GM03348 (cell line): Measurements from ENCODE around the gene PPFIBP1.

Source experiments
- DNase-seq: peaks from one replicate; pipeline ENCODE4 v3.0.0; 2012; ENCODE audit warnings: low spot score

PPFIBP1 gene

DNA sequence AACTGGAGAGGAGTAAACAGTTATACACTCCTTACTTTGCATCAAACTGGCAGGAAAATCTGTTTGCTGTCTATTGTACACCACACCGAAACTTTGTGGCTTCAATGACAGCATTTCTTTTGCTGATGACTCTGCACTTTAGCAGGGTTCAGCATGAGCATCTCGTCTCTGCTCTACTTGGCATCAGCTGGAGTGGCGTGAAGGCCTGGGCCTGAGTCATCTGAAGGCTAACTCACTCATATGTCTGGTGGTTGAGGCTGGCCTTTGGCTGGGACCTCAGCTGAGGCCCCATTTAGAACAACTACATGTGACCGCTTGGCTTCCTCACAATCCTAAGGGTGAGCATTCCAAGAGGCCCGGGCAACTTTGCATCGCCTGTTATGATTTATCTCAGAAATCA lies 143.5 kb downstream of the PPFIBP1 start:
- peak; percentile 78 for DNase-seq

GRCh38 chr12:27672051-27672450 lies 148.0 kb downstream of the PPFIBP1 start:
- DNase-seq: no peak

GRCh38 chr12:27672643-27673042 lies 148.6 kb downstream of the PPFIBP1 start:
- DNase-seq: no peak

DNA sequence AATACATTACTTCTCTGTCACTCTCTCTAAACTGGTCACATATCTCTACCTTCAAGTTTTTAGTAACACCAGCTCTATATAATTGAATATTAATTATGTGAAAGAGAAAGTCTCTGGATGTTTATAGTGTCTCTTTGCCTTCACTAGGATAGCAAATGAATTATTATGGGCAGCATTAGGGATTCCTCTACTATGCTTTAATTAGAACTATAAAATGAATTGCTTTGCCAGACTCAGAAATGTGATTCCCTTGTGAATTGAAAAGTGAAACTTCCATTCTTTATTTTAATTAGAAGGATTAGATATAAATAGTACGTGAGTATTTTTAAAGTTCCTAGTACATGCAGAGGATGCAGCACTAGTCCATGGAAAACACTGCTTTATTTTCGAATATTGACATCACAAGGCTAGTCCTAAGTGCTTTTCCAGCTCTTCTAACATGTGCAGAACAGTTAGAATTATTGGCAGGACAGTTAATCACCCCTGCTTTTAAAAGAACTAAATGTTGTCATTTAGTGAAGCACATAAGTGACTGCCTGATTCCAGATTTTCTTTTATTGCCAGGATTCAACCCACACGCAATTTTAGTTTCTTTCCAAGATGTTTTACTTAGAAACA lies 149.2 kb downstream of the PPFIBP1 start:
- DNase-seq: no peak

DNA sequence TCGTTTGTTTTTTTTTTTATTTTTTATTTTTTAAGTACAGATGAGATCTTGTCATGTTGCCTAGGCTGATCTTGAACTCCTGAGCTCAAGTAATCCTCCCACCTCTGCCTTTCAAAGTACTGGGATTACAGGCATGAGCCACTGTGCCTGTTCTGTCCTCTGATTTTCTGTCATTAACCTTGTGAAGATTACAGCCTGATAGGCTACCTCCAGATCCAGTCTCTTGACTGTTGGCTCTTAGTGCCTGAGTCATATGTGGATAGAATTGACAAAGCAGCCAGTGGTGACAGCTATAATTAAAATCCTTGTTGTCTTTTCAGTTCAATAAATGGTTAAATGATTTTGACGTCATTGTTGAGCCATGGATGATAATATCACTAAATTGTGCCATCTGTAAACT lies 151.0 kb downstream of the PPFIBP1 start:
- DNase-seq: no peak

DNA sequence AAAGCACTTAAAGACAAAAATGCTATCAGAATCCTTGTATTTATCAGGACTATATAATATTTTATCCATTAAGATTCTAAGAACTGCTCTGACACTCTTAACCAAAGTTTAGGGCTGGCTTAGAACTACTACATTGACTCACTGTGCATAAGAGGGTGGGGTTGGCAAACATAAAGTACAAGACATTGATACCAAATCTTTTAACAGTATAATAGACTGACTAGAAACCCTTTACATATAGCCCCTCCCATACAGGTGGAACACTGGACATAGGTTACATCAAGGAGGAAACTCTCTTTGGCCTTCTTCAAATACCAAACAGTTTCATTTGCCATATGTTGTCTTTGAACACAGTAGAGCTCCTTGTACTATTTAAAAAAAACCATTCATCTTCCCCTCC lies 156.6 kb downstream of the PPFIBP1 start:
- DNase-seq: no peak

GRCh38 chr12:27682534-27682933 lies 158.5 kb downstream of the PPFIBP1 start:
- peak; percentile 5 for DNase-seq

GRCh38 chr12:27685274-27685673 lies 161.3 kb downstream of the PPFIBP1 start:
- DNase-seq: no peak

DNA sequence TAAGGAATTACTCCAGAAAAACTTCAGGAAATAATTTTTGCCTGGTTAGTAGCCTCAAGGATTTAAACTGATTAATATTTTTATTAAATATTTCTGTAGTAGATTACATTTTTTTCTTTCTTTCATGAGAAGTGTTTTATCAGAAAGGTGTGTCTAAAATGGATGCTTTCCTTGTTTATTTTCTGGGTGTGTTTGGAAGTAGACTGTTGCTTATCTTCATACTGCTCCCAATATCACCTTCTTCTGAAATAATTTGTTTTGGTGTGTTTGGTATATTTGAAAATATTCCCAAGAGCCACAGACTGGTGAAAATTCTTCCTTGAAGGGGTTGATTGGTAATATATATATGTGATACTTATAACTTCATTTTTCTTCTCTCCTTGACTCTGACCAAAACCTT lies 162.1 kb downstream of the PPFIBP1 start:
- no peak for DNase-seq

GRCh38 chr12:27688671-27689070 lies 164.7 kb downstream of the PPFIBP1 start:
- DNase-seq: no peak

- no peak for DNase-seq
These were observed 165.7 kb downstream of the PPFIBP1 start for GRCh38 chr12:27689558-27690180.

DNA sequence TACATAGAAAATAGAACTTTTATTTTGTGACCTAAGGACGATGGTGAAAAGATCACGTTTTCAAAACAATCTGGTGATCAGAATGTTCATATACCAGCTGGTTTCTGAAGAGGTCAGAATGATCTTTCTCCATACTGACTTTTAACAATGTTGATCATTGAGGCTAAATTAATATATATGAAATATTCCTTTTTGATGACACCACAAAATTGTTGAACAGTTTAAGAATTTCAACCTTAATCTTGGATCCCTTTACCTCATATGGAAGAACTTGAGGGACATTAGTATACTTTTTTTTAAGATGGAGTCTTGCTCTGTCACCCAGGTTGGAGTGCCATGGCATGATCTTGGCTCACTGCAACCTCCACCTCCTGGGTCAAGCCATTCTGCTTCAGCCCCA lies 169.4 kb downstream of the PPFIBP1 start:
- no peak for DNase-seq

GRCh38 chr12:27695556-27696292 lies 171.7 kb downstream of the PPFIBP1 start:
- no peak for DNase-seq

GRCh38 chr12:27696293-27696652 lies 172.3 kb downstream of the PPFIBP1 start, which contains the start of gene REP15:
Gene REP15, plus strand, starts transcription at chr12:27696447. Its CDS starts 116 bp downstream, at chr12:27696563.
- no peak for DNase-seq

DNA sequence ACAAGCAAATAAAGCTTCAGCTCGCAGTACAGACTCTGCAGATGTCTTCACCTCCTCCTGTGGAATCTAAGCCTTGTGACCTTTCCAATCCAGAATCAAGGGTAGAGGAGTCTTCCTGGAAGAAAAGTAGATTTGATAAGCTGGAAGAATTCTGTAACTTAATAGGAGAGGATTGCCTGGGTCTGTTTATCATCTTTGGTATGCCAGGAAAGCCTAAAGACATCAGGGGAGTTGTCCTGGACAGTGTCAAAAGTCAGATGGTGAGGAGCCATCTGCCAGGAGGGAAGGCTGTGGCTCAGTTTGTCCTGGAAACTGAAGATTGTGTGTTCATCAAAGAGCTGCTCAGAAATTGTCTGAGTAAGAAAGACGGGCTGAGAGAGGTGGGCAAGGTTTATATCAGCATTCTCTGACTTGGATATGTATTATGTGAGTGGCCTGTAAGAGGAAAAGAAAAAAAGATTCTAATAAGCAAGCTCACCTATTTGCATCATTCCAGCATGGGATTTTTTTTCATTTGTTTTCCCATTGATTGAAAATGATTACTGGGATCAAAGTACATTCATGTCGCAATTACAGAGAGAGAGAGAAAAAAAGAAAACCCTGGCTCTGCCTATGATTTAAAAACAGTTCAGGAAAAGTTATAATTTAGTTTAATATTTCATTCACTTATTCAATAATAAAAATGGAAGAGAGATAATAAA lies 173.0 kb downstream of the PPFIBP1 start:
- no peak for DNase-seq

GRCh38 chr12:27703720-27704452 lies 179.9 kb downstream of the PPFIBP1 start:
- peak; percentile 87 for DNase-seq

- DNase-seq: no peak
These were observed 181.3 kb downstream of the PPFIBP1 start for GRCh38 chr12:27705263-27705662.

DNA sequence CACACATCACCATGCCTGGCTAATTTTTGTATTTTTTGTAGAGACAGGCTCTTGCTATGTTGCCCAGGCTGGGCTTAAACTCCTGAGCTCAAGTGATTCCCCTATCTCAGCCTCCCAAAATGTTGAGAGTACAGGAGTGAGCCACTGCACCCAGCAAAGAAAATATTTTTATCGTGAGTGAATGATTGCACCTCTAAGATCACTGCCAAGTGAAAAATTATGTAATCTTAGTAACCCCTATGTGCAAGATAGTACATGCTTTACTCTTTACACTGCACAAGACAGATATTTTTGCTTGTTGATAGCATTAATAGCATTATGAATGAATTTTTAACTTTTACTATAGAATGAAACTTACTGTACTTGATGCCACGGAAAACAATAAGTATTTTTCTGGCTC lies 183.2 kb downstream of the PPFIBP1 start:
- DNase-seq: no peak

DNA sequence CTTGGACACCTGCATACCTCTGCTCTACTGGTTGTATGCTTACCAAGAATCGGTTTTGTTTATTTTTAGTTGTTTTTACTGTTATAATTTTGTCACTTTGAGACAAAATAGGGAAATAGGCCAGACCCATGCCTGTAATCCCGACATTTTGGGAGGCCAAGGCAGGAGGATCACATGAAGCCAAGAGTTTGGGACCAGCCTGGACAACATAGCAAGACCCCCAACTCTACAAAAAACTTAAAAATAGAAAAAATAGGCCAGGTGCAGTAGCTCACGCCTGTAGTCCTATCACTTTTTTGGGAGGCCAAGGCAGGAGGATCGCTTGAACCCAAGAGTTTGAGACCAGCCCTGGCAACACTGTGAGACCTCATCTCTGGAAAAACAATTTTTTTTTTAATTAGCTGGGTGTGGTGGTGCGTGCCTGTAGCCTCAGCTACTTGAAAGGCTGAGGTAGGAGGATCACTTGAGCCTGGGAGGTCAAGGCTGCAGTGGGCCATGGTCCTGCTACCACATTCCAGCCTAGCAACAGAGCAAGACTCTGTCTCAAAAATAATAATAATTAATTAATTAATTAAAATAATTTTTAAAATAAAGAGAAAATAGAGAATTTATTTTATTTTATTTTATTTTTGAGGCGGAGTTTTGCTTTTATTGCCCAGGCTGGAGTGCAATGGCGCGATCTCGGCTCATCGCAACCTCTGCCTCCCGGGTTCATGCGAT lies 185.4 kb downstream of the PPFIBP1 start:
- DNase-seq: no peak

DNA sequence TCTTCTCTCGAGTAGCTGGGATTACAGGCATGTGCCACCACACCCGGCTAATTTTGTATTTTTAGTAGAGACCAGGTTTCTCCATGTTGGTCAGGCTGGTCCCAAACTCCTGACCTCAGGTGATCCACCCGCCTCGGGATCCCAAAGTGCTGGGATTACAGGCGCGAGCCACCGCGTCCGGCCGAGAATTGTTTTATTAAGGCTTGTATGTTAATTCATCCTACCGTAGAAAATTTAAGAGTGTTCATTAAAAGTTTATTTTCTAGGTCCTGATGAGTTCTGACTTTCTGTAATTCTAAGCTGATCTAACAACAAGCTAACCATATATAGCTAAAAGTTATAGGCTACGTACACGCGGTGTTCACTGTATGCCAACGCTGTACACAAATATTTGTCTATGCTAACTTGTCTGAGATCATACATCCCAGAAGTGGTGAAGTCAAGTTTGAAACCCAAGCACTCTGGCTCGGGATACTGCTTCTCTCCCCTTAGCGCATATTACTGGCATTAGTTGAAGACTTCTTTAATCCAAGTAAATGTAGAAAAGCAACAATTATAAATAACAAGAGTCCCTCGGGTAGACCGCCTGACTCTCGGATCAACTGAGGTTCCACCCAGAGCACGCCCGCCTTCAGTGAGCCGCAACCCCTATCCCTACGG lies 186.1 kb downstream of the PPFIBP1 start:
- DNase-seq: peak; percentile 36
